Measurements from ENCODE around the gene ACTR2. TPM values are rescaled to one million over a fixed set of nuclear protein-coding genes. Genes with fewer than 3 reads are reported as not detected.

Gene ACTR2
- total and polyA plus RNA-seq, 8 donors: 19.8 to 115 (median 58.9) TPM

- DNase-seq: peak; percentile 66 to 85 (median 74)
- 51 to 52% methylated on average over 19 of the region's 19 CpGs for WGBS, 2 donors
- Histone ChIP-seq H3K4me3 (no peak overlapping the region), H3K27me3 (no peaks in the 10 kb centered on the region), H3K9me3 (no peaks in the 10 kb centered on the region), H3K27ac (no peak overlapping the region), H3K4me1 (peaks cover 0 to 3% (median 0%) of the 10 kb centered on the region in 3 donors), H3K36me3 (no peaks in the 10 kb centered on the region)
- peak; percentile 26 for FAIRE-seq
- peak; percentile 97 to 100 (median 99) for ATAC-seq
- peak; percentile 56 to 73 (median 66) for TF ChIP-seq CTCF (IDR thresholded peaks at IDR 0.05)
- intact Hi-C loops (cut with DNase I): loop anchor here in 2 of 3 donors (10.0 kb wide), 1 partner anchor 272 kb away; no protein-coding TSS in a partner anchor
Observed at GRCh38 chr2:65186872-65187851, 40.5 kb upstream of the ACTR2 start.

GRCh38 chr2:65193446-65193845 is 34.2 kb upstream of the ACTR2 start:
- no peaks in the 10 kb centered on the region for H3K4me1 ChIP-seq
- no peak for TF ChIP-seq CTCF (IDR thresholded peaks at IDR 0.05)
- no peaks in the 10 kb centered on the region for H3K36me3 ChIP-seq
- ATAC-seq (no peak), DNase-seq (no peak), FAIRE-seq (no peak)
- WGBS, 2 donors: 88 to 92% methylated on average over 8 of the region's 8 CpGs
- H3K9me3 ChIP-seq: no peaks in the 10 kb centered on the region
- no peak overlapping the region for H3K4me3 ChIP-seq
- intact Hi-C loops (cut with DNase I): no loop called here
- H3K27me3 ChIP-seq: no peaks in the 10 kb centered on the region
- no peak overlapping the region for H3K27ac ChIP-seq

DNA sequence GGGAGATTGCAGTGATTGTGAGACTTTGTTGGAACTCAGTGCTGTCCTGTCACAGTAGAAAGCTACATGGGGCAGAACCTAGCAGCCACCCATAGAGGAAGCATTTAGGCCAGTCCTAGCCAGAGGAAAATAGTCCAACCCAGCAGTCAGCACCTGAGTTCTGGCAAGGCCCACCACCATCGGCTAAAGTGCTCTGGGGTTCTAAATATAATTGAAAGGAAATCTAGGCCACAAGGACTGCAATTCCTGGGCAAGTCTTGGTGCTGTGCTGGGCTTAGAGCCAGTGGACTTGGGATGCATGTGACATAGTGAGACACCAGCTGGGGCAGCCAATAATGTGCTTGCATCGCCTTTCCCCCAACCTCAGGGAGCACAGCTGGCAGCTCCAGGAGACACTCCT is 28.9 kb upstream of the ACTR2 start:
- Histone ChIP-seq H3K4me1 (no peaks in the 10 kb centered on the region), H3K4me3 (no peak overlapping the region), H3K27me3 (no peaks in the 10 kb centered on the region), H3K36me3 (no peaks in the 10 kb centered on the region), H3K9me3 (no peaks in the 10 kb centered on the region), H3K27ac (no peak overlapping the region)
- 85 to 96% methylated on average over 2 of the region's 2 CpGs for WGBS, 2 donors
- intact Hi-C loops (cut with DNase I): no loop called here
- no peak for FAIRE-seq
- TF ChIP-seq CTCF (IDR thresholded peaks at IDR 0.05): no peak
- DNase-seq: no peak
- ATAC-seq: no peak

DNA sequence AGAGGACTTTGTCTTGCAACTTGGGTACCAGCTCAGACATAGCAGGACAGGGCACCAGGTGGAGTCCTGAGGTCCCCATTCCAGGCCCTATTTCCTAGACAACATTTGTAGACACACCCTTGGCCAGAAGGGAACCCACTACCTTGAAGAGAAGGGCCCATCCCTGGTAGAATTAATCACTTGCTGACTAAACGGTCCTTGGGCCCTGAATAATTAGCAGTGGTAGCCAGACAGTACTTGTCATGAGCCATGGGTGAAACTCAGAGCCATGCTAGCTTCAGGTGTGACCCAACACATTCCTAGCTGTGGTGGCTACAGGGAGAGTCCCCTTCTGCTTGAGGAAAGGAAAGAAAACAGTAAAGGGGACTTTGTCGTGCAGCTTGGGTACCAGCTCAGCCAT is 28.5 kb upstream of the ACTR2 start:
- no peaks in the 10 kb centered on the region for H3K27me3 ChIP-seq
- no peak overlapping the region for H3K4me3 ChIP-seq
- H3K36me3 ChIP-seq: no peaks in the 10 kb centered on the region
- no peak overlapping the region for H3K27ac ChIP-seq
- H3K4me1 ChIP-seq: no peaks in the 10 kb centered on the region
- 56 to 68% methylated on average over 2 of the region's 2 CpGs for WGBS, 2 donors
- intact Hi-C loops (cut with DNase I): no loop called here
- DNase-seq (no peak), ATAC-seq (no peak), FAIRE-seq (no peak)
- no peaks in the 10 kb centered on the region for H3K9me3 ChIP-seq
- TF ChIP-seq CTCF (IDR thresholded peaks at IDR 0.05): no peak

DNA sequence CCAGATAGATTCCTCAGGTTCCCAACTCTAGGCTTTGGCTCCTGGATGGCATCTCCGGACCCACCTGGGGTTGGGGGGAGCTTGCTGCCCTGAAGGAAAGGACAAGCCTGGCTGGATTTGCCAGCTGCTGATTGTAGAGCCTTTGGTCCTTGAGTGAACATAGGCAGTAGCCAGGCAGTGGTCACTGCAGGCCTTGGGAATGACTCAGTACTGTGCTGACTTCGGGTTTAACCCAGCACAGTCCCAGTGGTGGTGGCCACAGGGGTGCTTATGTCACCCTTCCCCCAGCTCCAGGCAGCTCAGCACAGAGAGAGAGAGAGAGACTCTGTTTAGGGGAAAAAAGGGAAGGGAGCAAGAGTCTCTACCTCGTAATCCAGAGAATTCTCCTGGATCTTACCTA is 27.7 kb upstream of the ACTR2 start:
- intact Hi-C loops (cut with DNase I): no loop called here

More for the DNA sequence above, 27.7 kb upstream of the ACTR2 start:
- DNase-seq: no peak
- no peaks in the 10 kb centered on the region for H3K27me3 ChIP-seq
- 84 to 90% methylated on average over 3 of the region's 3 CpGs for WGBS, 2 donors
- H3K27ac ChIP-seq: no peak overlapping the region
- no peak for FAIRE-seq
- no peak overlapping the region for H3K4me3 ChIP-seq
- TF ChIP-seq CTCF (IDR thresholded peaks at IDR 0.05): no peak
- H3K9me3 ChIP-seq: no peaks in the 10 kb centered on the region
- no peak for ATAC-seq
- no peaks in the 10 kb centered on the region for H3K36me3 ChIP-seq
- no peaks in the 10 kb centered on the region for H3K4me1 ChIP-seq
